ENCODE data around the gene CNP. TPM values are rescaled to one million over a fixed set of nuclear protein-coding genes. Genes with fewer than 3 reads are reported as not detected.

CNP gene
- total and polyA plus RNA-seq, 10 of the 15 experiments (the other 5 are each of a cell fraction or from before 2014, with no cell fraction given), result 1.8 to 60.7 (median 31.4) TPM

GRCh38 chr17:42023524-42024349 lies 57.1 kb downstream of the CNP start:
- intact Hi-C loops (cut with micrococcal nuclease; ENCODE audit: unreplicated experiment), result no loop called here
- BruUV-seq (replicated peaks), result no TSS peak
- 88% methylated on average over 15 of the region's 15 CpGs for whole genome bisulfite sequencing (ENCODE audit: insufficient coverage, insufficient replicate concordance, low lambda C conversion rate, missing lambda C conversion rate)
- FAIRE-seq, result no peak
- in situ Hi-C loops (cut with MboI), result loop anchor here (5.0 to 25.0 kb wide), 2 partner anchors 89 to 1189 kb away; partner anchors contain the start of genes DHX58 and TMEM106A
- H3K4me2 ChIP-seq (ENCODE audit: control insufficient read depth, insufficient read depth), result no peak overlapping the region
- no peak overlapping the region for H3K4me3 ChIP-seq
- H3K9me3 ChIP-seq (replicated peaks; ENCODE audit: control insufficient read depth, insufficient read depth, low read length), result no peaks in the 10 kb centered on the region
- no peak overlapping the region for H3K9ac ChIP-seq (ENCODE audit: control insufficient read depth, insufficient read depth, low read length)
- H2AFZ ChIP-seq (ENCODE audit: control insufficient read depth, low read depth, low read length), result no peak overlapping the region
- peak overlapping the region; percentile 58 for H3K27ac ChIP-seq (ENCODE audit: control insufficient read depth, insufficient read depth)
- no peak for TF ChIP-seq SKIL (IDR thresholded peaks at IDR 0.05; ENCODE audit: low read depth, poor library complexity, severe bottlenecking)
- TF ChIP-seq GATAD2B (conservative IDR thresholded peaks at IDR 0.05; ENCODE audit: low read depth), result 0 out of 2 replicates have a peak, but pooled peaks have one; percentile 0
- H4K20me1 ChIP-seq (ENCODE audit: control insufficient read depth, insufficient read depth), result no peaks in the 10 kb centered on the region
- ATAC-seq, result no peak
- H3K4me1 ChIP-seq (ENCODE audit: control insufficient read depth, insufficient read depth, low read length), result peaks cover 20% of the 10 kb centered on the region
- peaks cover 0 to 13% of the 10 kb centered on the region in 2 experiments; a peak in 2 of 4 replicates for H3K36me3 ChIP-seq (ENCODE audit: control insufficient read depth in 2 of 2, insufficient read depth in 2 of 2, low read length in 1 of 2)
- CTCF ChIA-PET, result interaction anchor here (0.6 to 10.1 kb wide), 17 partner anchors 7 to 1281 kb away, joined by 3 to 83 read pairs (median 8); partner anchors contain the start of genes CNP, DHX58, DNAJC7 and KCNH4
- POLR2A ChIA-PET, result interaction anchor here (0.7 to 1.1 kb wide), 3 partner anchors 83 to 110 kb away, joined by 3 to 5 read pairs (median 3); no protein-coding TSS in a partner anchor
- no peak for DNase-seq (ENCODE audit: low read depth, low spot score)
- peaks cover 16% of the 10 kb centered on the region for H3K79me2 ChIP-seq (ENCODE audit: control insufficient read depth, insufficient read depth, low read length)
- SMC1A ChIA-PET (ENCODE audit: uncharacterized antibody, unreplicated experiment), result interaction anchor here (0.9 to 1.8 kb wide), 7 partner anchors 9 to 379 kb away, joined by 3 to 8 read pairs (median 4); no protein-coding TSS in a partner anchor
- RAD21 ChIA-PET (ENCODE audit: unreplicated experiment), result interaction anchor here (0.7 to 2.9 kb wide), 6 partner anchors 8 to 92 kb away, joined by 3 to 17 read pairs (median 5); no protein-coding TSS in a partner anchor
- H3K27me3 ChIP-seq (replicated peaks in 1 of 2; ENCODE audit: control insufficient read depth in 2 of 2, insufficient read depth in 2 of 2, low read length in 1 of 2), result no peaks in the 10 kb centered on the region
